ENCODE data around the gene BROX. TPM values are rescaled to one million over a fixed set of nuclear protein-coding genes. Genes with fewer than 3 reads are reported as not detected.
"Not testable (repeated sequence)": the region's sequence is repeated elsewhere in the genome, so short reads cannot be mapped to it uniquely, and the experiment has no call there.

The BROX gene
- polyA plus RNA-seq, 2 of the 4 experiments (the other 2 are of a cell fraction): 9.9 to 20.1 TPM

DNA sequence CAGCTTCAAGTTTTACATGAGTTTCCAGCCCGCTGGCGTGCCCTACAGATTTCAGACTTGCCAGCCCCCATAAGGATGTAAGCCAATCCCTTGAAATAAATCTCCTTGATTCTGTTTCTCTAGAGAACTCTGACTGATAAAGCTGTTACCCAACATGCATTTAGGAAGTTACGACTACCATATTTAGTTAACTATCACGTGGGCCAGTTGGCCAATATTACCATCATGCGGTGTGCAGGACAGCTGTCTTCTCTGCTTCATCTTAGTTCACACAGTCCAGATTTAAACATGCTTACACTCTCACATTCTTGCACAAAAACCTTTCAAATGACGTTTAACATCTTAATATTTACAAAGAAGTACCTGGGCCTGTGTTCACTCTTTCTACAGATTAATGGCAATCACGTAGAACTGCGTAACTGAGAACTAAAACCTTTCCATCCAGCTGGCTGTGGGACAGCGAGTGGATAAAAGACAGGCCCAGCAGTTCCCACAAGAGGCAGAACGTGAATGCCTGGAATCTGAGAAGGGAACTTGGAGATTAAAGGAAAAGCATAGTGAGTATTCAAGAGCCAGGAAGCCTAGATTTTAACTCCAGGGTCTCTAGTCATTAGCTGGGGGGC is 45.4 kb downstream of the BROX start (continued):
- no peak for TF ChIP-seq FOXS1 (CRISPR knock-in tag; IDR thresholded peaks at IDR 0.05)
- TF ChIP-seq POLR2AphosphoS2 (conservative IDR thresholded peaks at IDR 0.05; ENCODE audit: low read length): no peak
- no peak for TF ChIP-seq MYC (IDR thresholded peaks at IDR 0.05; ENCODE audit: borderline replicate concordance, low read length)
- no peak for TF ChIP-seq RARB (CRISPR knock-in tag; IDR thresholded peaks at IDR 0.05)
- no peak for TF ChIP-seq HEYL (CRISPR knock-in tag; IDR thresholded peaks at IDR 0.05)
- no peak for TF ChIP-seq BHLHE40 (IDR thresholded peaks at IDR 0.05; ENCODE audit: low read depth, low read length)

GRCh38 chr1:222759451-222760035 is 47.2 kb downstream of the BROX start:
- FAIRE-seq: no peak
- no peaks in the 10 kb centered on the region for H3K9me3 ChIP-seq
- 76% methylated on average over 5 of the region's 5 CpGs for WGBS (ENCODE audit: missing lambda C conversion rate)
- TF ChIP-seq FOSL2 (IDR thresholded peaks at IDR 0.05) (no peak), FOSL2 (CRISPR knock-in tag; IDR thresholded peaks at IDR 0.05) (no peak), ZC3H11A (IDR thresholded peaks at IDR 0.05) (no peak), RAD21 (conservative IDR thresholded peaks at IDR 0.05 in 1 of 2, IDR thresholded peaks at IDR 0.05 in 1 of 2) (no peak), RCOR1 (IDR thresholded peaks at IDR 0.05; ENCODE audit: low read depth, low read length) (no peak), HOXB13 (CRISPR knock-in tag; IDR thresholded peaks at IDR 0.05; ENCODE audit: low read depth) (no peak), KDM1A (IDR thresholded peaks at IDR 0.05; ENCODE audit: low read depth) (no peak)
- TF ChIP-seq, protein P1, sequence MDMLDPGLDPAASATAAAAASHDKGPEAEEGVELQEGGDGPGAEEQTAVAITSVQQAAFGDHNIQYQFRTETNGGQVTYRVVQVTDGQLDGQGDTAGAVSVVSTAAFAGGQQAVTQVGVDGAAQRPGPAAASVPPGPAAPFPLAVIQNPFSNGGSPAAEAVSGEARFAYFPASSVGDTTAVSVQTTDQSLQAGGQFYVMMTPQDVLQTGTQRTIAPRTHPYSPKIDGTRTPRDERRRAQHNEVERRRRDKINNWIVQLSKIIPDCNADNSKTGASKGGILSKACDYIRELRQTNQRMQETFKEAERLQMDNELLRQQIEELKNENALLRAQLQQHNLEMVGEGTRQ (IDR thresholded peaks at IDR 0.05): no peak
- no peak for ATAC-seq
- no peak overlapping the region for H3K4me3 ChIP-seq
- no peak overlapping the region for H3K27ac ChIP-seq
- peaks cover 2% of the 10 kb centered on the region; the same call in 1 of the 3 replicates for H3K4me1 ChIP-seq
- ChIA-PET CTCF (interaction anchor here (0.9 kb wide), 2 partner anchors 9 to 31 kb away, joined by 3 to 4 read pairs; no protein-coding TSS in a partner anchor), POLR2A (no interaction called here)
- no peak overlapping the region for H3K4me2 ChIP-seq
- no peak for DNase-seq (ENCODE audit: low read depth in 1 of 2, low spot score in 1 of 2)

DNA sequence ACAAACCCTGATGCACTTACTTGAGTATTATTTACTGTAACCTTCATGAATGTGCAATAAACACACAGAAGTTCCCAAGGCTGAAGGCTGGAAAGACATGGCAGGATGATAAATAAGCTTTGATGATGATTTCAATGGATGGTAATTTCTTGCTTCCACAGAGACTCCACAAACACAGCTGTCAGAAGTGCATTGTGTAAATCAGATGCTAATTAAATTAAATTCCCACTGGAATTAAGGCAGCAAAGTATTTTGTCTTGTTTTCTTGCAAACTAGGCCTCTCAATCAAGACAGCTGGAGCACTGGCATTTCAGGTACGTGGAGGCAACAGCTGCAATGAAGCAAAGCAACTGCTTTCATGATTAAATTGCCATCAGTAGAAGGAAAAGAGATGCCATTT is 48.7 kb downstream of the BROX start:
- CTCF ChIA-PET: no interaction called here
- TF ChIP-seq KDM5A (IDR thresholded peaks at IDR 0.05): no peak
- TF ChIP-seq, protein P2, sequence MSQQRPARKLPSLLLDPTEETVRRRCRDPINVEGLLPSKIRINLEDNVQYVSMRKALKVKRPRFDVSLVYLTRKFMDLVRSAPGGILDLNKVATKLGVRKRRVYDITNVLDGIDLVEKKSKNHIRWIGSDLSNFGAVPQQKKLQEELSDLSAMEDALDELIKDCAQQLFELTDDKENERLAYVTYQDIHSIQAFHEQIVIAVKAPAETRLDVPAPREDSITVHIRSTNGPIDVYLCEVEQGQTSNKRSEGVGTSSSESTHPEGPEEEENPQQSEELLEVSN (IDR thresholded peaks at IDR 0.05; ENCODE audit: borderline replicate concordance, low read depth): no peak
- TF ChIP-seq CBX2 (IDR thresholded peaks at IDR 0.05; ENCODE audit: borderline replicate concordance, low read depth): no peak
- TF ChIP-seq BHLHE40 (IDR thresholded peaks at IDR 0.05; ENCODE audit: low read depth, low read length): no peak
- no peak for TF ChIP-seq FOSB (CRISPR knock-in tag; IDR thresholded peaks at IDR 0.05)
- TF ChIP-seq, protein P1 (IDR thresholded peaks at IDR 0.05): no peak
- TF ChIP-seq FOSL2 (IDR thresholded peaks at IDR 0.05): no peak
- no peak for TF ChIP-seq FOSL2 (CRISPR knock-in tag; IDR thresholded peaks at IDR 0.05)
- TF ChIP-seq ZFP36 (IDR thresholded peaks at IDR 0.05; ENCODE audit: borderline replicate concordance, partially characterized antibody): no peak
- TF ChIP-seq POLR2AphosphoS2 (conservative IDR thresholded peaks at IDR 0.05; ENCODE audit: low read length): no peak
- ATAC-seq: no peak
- DNase-seq (ENCODE audit: low read depth in 1 of 2, low spot score in 1 of 2): no peak
- Histone ChIP-seq H3K4me3 (no peak overlapping the region), H3K4me1 (no peaks in the 10 kb centered on the region), H3K4me2 (no peak overlapping the region), H3K9me3 (no peaks in the 10 kb centered on the region), H3K27ac (no peak overlapping the region)
- POLR2A ChIA-PET: no interaction called here
- 3% methylated on average over 1 of the region's 1 CpG for WGBS (ENCODE audit: missing lambda C conversion rate)
- FAIRE-seq: no peak

GRCh38 chr1:222762178-222762577 is 49.8 kb downstream of the BROX start:
- H3K27ac ChIP-seq; ATAC-seq; H3K9me3 ChIP-seq; FAIRE-seq; H3K4me2 ChIP-seq; H3K4me3 ChIP-seq; DNase-seq (ENCODE audit: low read depth in 1 of 2, low spot score in 1 of 2); H3K4me1 ChIP-seq; POLR2A ChIA-PET: not testable (repeated sequence)
- 23% methylated on average over 4 of the region's 4 CpGs for WGBS (ENCODE audit: missing lambda C conversion rate)
- CTCF ChIA-PET: interaction anchor here (0.9 kb wide), 1 partner anchor 27 kb away, joined by 3 read pairs; no protein-coding TSS in a partner anchor
